H54 (cell line): ENCODE results near the gene KIAA0513.

ENCODE experiments used
- DNase-seq: peaks from one replicate; pipeline ENCODE4 v3.0.0; 2011; ENCODE audit warnings: low spot score, mixed read lengths; ENCODE audit not compliant: insufficient read length
- FAIRE-seq: peaks from 3 replicates; lab custom pipeline; 2011; peaks lifted over from hg19 to GRCh38; lab: Jason Lieb, UNC
- POLR2A ChIP-seq: IDR thresholded peaks from 2 replicates; pipeline ENCODE4 v1.6.1; 2011; ENCODE audit warnings: low read depth, mild to moderate bottlenecking, low read length

Gene KIAA0513

DNA sequence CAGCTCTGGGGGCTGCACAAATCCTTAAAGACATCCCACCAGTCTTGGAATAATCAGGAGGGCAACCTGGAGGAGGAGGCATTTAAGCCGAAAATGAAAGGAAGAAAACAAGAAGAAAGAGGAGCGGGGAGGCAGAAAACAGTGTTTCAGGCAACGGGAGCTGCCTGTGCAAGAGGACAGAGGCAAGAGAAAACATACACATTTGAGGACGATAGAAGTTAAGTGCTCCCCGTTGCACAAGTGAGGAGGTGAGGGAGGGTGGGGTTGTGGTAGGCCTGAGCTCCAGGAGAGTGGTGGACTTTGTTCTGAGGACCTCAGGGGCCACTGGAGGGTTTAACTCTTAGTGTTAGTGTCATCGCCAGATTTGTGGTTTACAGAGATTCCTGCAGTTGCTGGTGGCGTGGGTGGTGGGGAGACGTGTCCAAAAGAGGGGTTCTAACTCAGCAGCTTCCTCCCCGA is 112.3 kb downstream of the KIAA0513 start:
- FAIRE-seq, result no peak

DNA sequence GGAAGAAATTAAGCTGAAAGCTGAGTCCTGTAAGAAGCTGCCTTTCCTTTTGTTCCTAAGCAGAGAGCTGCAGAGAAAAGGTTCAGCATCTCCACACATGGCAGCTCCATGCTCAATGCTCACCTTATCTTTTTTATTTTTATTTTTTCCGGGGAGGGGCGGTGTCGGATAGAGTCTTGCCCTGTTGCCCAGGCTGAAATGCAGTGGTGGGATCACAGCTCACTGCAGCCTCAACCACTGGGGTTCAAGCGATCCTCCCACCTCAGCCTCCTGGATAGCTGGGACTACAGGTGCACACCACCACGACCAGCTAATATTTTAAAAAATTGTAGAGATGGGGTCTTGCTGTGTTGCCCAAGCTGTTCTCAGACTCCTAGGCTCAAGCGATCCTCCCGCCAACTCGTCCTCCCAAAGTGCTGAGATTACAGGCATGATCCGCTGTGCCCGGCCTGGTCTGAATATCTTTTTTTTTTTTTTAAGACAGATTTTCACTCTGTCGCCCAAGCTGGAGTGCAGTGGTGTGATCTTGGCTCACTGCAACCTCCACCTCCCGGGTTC is 112.9 kb downstream of the KIAA0513 start:
- FAIRE-seq (no peak), DNase-seq (no peak)
- no peak for TF ChIP-seq POLR2A

More for the DNA sequence above, 112.3 kb downstream of the KIAA0513 start:
- TF ChIP-seq POLR2A, result no peak
- DNase-seq, result no peak

DNA sequence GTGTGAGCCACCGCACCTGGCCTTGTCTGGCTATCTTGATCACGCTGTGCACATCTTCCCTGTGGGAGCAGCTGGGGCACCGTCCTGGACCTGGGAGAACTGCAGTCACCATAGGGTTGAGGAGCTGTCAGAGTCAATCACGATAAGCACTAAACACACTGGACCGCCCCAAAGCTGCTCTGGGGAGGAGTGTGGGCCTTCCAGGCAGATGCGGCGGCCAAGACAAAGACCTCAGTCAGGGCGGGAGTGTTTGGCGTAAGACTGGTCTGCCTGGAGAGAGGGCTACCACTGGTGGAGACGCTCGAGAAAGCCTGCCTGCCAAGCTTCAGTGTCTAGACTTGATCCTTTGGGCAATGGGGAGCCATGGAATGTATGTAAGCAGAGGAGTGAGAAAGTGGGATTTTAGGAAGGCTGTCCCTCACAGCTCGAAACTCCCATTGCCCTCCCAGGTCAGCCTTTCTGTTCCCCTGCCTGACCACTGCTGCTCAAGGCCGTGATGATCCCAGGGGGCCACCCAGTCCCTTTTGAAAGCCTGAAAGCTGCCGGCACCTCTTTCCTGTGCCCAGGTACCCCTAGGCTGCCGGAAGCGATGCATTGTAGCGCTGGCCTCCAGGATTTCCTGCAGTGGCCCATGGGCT is 114.0 kb downstream of the KIAA0513 start:
- no peak for TF ChIP-seq POLR2A
- FAIRE-seq (no peak), DNase-seq (no peak)

DNA sequence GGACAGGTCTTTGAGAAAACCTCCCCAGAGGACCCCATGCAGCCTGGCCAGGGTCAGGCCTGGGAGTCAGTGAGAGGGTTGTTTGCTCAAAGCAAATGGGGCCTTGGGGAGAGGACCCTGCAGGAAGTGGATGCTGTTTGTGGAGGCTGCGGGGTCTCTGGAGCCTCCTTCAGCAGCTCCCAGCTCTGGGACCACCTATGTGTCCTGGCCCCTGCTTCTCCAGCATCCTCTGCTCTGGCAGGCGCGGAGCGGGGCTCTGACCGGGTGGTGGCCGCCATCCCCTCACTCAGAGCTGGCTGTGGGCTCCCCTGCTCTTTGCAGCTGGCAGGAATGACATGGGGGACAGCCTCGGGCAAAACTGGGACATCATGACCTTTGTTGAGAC is 114.5 kb downstream of the KIAA0513 start:
- no peak for FAIRE-seq
- TF ChIP-seq POLR2A, result no peak
- no peak for DNase-seq

DNA sequence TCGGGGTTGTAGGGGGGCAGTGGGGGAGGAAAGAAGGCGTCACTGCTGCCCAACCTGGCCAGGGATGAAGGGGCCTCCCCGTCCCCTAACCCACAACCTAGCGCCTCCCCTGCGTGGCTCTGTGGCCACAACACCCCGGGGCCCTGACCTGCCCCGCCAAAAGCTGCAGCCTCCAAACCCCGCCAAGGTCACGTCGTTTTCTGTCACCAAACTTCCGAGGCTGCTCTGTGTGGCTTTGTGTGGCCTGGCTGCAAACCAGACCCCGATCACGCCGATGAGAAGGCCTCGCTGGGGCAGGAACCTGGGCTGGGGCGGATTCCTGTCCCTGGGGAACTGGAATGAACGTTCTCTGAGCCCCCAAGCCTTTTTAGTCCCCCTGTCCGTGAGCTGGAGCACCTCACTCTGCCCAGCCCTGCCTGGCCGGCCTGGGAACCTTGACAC is 115.2 kb downstream of the KIAA0513 start:
- TF ChIP-seq POLR2A, result no peak
- no peak for FAIRE-seq
- no peak for DNase-seq
